Astrocyte of the spinal cord (primary cell): ENCODE measurements around the gene RPRML.

Experiments
- DNase-seq: peaks from one replicate; pipeline ENCODE4 v3.0.0; 2011; ENCODE audit warnings: low read depth, low spot score
- H3K4me3 ChIP-seq: 2 replicates; pipeline ENCODE4 v1.5.1; 2011; ENCODE audit warnings: low read depth, mild to moderate bottlenecking, low read length, moderate library complexity
- CTCF ChIP-seq: IDR thresholded peaks from 2 replicates; pipeline ENCODE4 v1.5.1; 2012; ENCODE audit warnings: low read depth, mild to moderate bottlenecking, low read length, inconsistent platforms
- in situ Hi-C: cut with HindIII; loops from 2 replicates; pipeline ENCODE4 v1.10.0; 2017; ENCODE audit warnings: low sequenced_read_pairs

RPRML gene

GRCh38 chr17:46952115-46952514, 26.9 kb downstream of the RPRML start:
- TF ChIP-seq CTCF, result no peak
- H3K4me3 ChIP-seq, result no peak overlapping the region
- in situ Hi-C loops, result no loop called here
- DNase-seq, result no peak

GRCh38 chr17:46951706-46952105, 27.3 kb downstream of the RPRML start:
- no peak for DNase-seq
- TF ChIP-seq CTCF, result no peak
- no peak overlapping the region for H3K4me3 ChIP-seq
- in situ Hi-C loops, result no loop called here

DNA sequence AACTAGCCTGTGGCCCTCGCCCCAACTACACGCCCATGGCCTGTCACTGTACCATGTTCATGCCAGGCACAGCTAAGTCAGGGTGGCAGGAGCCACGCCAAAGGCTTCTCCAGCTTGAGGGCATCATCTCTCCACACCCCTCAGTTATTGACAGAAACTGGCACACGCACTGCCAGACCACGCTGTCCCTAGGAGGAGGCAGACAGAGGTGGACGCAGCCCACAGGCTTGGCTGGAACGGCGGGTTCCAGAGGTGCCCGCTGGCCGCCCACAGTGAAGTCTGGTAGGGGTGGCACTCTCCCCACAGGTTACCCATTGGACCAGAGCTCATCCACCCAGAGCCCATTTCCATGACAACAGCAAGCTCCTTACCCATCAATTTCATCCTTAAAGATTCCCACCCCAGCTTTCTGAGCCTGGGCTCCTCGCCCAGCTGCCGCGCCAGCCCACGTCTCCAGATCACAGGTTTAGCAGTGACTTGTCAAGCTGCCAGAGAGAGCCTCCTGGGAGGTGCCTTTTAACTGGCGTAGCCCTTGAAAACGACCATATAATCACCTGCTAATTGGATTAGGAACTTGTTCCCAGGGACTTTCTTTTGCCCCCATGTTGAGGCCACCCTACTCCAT, 27.9 kb downstream of the RPRML start:
- in situ Hi-C loops, result no loop called here
- no peak for TF ChIP-seq CTCF
- no peak for DNase-seq

DNA sequence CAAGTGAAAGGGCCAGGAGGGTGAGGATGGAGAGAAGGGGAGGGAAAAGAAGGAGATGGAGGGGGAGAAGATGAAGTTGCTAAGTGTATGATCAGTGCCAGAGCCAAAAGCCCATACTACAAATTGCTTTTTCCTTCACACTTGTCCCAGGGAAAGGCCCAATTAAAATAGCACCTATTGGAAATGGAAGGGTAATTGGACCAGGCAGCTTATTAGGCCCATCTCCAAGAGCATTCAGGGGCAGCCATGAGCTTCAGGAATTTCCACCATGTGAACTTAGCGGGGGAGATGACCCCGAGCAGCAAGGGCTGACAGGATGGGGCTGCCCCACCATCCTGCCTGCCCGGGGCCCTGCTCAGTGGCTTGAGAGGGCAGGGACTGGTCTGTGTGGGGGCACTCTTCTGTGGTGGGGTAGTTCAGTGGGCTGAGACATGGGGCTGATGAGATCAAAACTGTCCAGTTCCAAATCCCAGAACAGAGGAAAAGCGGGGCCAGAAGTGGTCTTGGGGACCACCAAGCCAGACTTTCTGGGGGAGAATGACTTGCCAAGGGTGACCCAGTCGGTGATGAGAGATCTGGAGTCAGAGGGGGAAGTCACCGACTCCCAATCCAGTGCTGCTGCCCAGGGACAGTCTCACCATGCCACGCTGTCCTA, 28.6 kb downstream of the RPRML start:
- no peak for DNase-seq
- H3K4me3 ChIP-seq, result no peak overlapping the region
- in situ Hi-C loops, result no loop called here
- TF ChIP-seq CTCF, result no peak

More for the DNA sequence above, 27.9 kb downstream of the RPRML start:
- no peak overlapping the region for H3K4me3 ChIP-seq

- DNase-seq, result no peak
- no peak for TF ChIP-seq CTCF
- H3K4me3 ChIP-seq, result no peak overlapping the region
- in situ Hi-C loops, result no loop called here
Measured at GRCh38 chr17:46949291-46950174, 29.5 kb downstream of the RPRML start.

- DNase-seq, result no peak
- no peak overlapping the region for H3K4me3 ChIP-seq
- no peak for TF ChIP-seq CTCF
- in situ Hi-C loops, result no loop called here
Measured at GRCh38 chr17:46948544-46948943, 30.5 kb downstream of the RPRML start.
